Measurements from ENCODE around the gene NAA20.

Gene NAA20

GRCh38 chr20:20076297-20077065 lies 59.3 kb downstream of the NAA20 start:
- DNase-seq (ENCODE audit: low read depth): no peak

- no peak for DNase-seq (ENCODE audit: low read depth)
Measured at GRCh38 chr20:20078041-20078440, 60.9 kb downstream of the NAA20 start.

- no peak for DNase-seq (ENCODE audit: low read depth)
Measured at GRCh38 chr20:20079102-20079784, 62.1 kb downstream of the NAA20 start.
